ENCODE results near the gene SLC38A5.
"Not testable (repeated sequence)": the region's sequence is repeated elsewhere in the genome, so short reads cannot be mapped to it uniquely, and the experiment has no call there.

Gene SLC38A5

GRCh38 chrX:48470110-48470832 is at the start of gene SLC38A5:
Gene SLC38A5 (minus strand): TSS chrX:48470260. CDS start chrX:48467924, 2,336 bp downstream.
- Mint-ChIP-seq H3K27me3 (ENCODE audit: low read depth, poor library complexity) (peaks cover 34% of the 10 kb centered on the region), H3K4me1 (peaks cover 54% of the 10 kb centered on the region), H3K4me3 (peak within 1 kb of the TSS; percentile 76), H3K27ac (peak within 1 kb of the TSS; percentile 71), H3K9me3 (peaks cover 53% of the 10 kb centered on the region), H3K36me3 (ENCODE audit: low read depth) (no peaks in the 10 kb centered on the region)
- DNase-seq = no peak
- TF ChIP-seq CTCF (IDR thresholded peaks at IDR 0.05) = no peak

- not testable (repeated sequence) for H3K4me3 Mint-ChIP-seq; DNase-seq; H3K27ac Mint-ChIP-seq; H3K27me3 Mint-ChIP-seq (ENCODE audit: low read depth, poor library complexity); H3K36me3 Mint-ChIP-seq (ENCODE audit: low read depth)
- Mint-ChIP-seq H3K4me1 (peaks cover 15% of the 10 kb centered on the region), H3K9me3 (peaks cover 56% of the 10 kb centered on the region)
These were observed 49.4 kb upstream of the SLC38A5 start for GRCh38 chrX:48519481-48519880.

- peaks cover 14% of the 10 kb centered on the region for H3K4me1 Mint-ChIP-seq
- no peak overlapping the region for H3K27ac Mint-ChIP-seq
- H3K4me3 Mint-ChIP-seq = no peak overlapping the region
- DNase-seq = no peak
- TF ChIP-seq CTCF (IDR thresholded peaks at IDR 0.05) = no peak
- peaks cover 7% of the 10 kb centered on the region for H3K27me3 Mint-ChIP-seq (ENCODE audit: low read depth, poor library complexity)
- peaks cover 60% of the 10 kb centered on the region for H3K9me3 Mint-ChIP-seq
- peaks cover 10% of the 10 kb centered on the region for H3K36me3 Mint-ChIP-seq (ENCODE audit: low read depth)
These were observed 46.9 kb upstream of the SLC38A5 start for GRCh38 chrX:48516987-48517386.

DNA sequence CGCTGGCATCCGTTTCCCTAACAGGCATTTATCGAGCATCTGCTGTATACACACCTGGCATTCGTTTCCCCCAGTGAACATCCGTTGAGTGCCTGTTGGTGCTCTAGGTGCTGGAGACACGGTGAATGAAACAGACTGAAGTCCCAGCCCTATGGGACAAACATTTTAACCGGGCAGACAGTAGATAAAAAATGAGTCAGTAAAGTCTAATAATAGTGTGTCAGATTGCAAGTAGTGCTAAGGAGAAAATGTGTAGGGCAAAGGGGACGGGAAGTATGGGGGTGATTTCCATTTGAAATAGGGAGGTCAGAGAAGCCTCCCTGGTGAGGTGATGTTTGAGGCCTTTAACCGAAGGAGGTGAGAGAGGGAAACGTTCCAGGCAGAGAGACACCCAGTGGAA is 46.2 kb upstream of the SLC38A5 start:
- Mint-ChIP-seq H3K27me3 (ENCODE audit: low read depth, poor library complexity) (peaks cover 7% of the 10 kb centered on the region), H3K4me1 (peaks cover 12% of the 10 kb centered on the region), H3K27ac (no peak overlapping the region), H3K4me3 (no peak overlapping the region), H3K9me3 (peaks cover 62% of the 10 kb centered on the region), H3K36me3 (ENCODE audit: low read depth) (peaks cover 10% of the 10 kb centered on the region)
- no peak for TF ChIP-seq CTCF (IDR thresholded peaks at IDR 0.05)
- DNase-seq = no peak

GRCh38 chrX:48515842-48516241 is 45.8 kb upstream of the SLC38A5 start:
- Mint-ChIP-seq H3K4me1 (peaks cover 8% of the 10 kb centered on the region), H3K9me3 (peaks cover 60% of the 10 kb centered on the region), H3K4me3 (no peak overlapping the region), H3K36me3 (ENCODE audit: low read depth) (peaks cover 10% of the 10 kb centered on the region), H3K27ac (no peak overlapping the region), H3K27me3 (ENCODE audit: low read depth, poor library complexity) (peaks cover 7% of the 10 kb centered on the region)
- no peak for TF ChIP-seq CTCF (IDR thresholded peaks at IDR 0.05)
- DNase-seq = no peak

DNA sequence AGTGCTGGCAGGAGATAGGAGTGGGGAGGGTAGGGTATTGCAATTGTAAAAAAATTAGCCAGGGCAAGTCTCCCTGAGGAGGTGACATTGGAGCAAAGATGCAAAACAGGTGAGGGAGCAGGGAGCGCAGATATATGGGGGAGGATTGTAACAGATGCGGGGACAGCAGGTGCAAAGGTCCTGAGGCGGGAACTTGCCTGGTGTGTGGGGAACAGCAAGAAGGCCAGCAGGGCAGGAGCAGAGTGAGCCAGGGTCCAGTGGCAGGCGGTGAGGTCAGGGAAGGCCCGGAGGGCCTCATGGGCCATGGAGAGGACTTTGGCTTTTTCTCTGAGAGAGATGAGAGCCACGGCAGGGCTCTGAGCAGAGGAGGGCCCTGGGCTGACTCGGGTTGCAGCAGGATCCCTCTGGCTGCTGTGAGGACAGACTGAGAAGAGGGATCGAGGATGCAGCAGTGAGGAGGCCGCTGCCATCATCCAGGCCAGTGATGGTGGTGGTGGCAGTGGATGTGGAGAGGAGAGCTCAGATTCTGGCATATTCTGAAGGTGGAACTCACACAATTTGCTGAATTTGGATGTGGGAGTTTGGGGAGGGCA is 44.9 kb upstream of the SLC38A5 start:
- Mint-ChIP-seq H3K27me3 (ENCODE audit: low read depth, poor library complexity) (peaks cover 8% of the 10 kb centered on the region), H3K4me1 (peaks cover 6% of the 10 kb centered on the region), H3K4me3 (no peak overlapping the region), H3K36me3 (ENCODE audit: low read depth) (peaks cover 10% of the 10 kb centered on the region), H3K9me3 (peaks cover 58% of the 10 kb centered on the region), H3K27ac (no peak overlapping the region)
- no peak for DNase-seq
- no peak for TF ChIP-seq CTCF (IDR thresholded peaks at IDR 0.05)

All from nephron progenitor cell (in vitro differentiated cells).